Stimulated activated CD4-positive, alpha-beta T cell treated with anti-CD3 and anti-CD28 coated beads, Interleukin-1b, Interleukin-23, amount 100 ng/mL, for 24 hours (primary cell): ENCODE data around the gene MAGEA3.
"Not testable (repeated sequence)": the region's sequence is repeated elsewhere in the genome, so short reads cannot be mapped to it uniquely, and the experiment has no call there.

Experiments
- DNase-seq, 4 experiments: peaks; one replicate each; pipeline ENCODE4 v3.0.0-alpha.2; 2020; ENCODE audit warnings: low read depth in 4 of 4, low spot score in 1 of 4

The MAGEA3 gene

DNA sequence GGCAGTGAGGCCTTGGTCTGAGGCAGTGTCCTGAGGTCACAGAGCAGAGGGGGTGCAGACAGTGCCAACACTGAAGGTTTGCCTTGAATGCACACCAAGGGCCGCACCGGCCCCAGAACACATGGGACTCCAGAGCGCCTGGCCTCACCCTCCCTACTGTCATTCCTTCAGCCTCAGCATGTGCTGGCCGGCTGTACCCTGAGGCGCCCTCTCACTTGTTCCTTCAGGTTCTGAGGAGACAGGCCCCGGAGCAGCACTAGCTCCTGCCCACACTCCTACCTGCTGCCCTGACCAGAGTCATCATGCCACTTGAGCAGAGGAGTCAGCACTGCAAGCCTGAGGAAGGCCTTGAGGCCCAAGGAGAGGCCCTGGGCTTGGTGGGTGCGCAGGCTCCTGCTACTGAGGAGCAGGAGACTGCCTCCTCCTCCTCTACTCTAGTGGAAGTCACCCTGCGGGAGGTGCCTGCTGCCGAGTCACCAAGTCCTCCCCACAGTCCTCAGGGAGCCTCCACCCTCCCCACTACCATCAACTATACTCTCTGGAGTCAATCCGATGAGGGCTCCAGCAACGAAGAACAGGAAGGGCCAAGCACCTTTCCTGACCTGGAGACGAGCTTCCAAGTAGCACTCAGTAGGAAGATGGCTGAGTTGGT is 37.4 kb downstream of the MAGEA3 start:
- DNase-seq, result no peak

DNA sequence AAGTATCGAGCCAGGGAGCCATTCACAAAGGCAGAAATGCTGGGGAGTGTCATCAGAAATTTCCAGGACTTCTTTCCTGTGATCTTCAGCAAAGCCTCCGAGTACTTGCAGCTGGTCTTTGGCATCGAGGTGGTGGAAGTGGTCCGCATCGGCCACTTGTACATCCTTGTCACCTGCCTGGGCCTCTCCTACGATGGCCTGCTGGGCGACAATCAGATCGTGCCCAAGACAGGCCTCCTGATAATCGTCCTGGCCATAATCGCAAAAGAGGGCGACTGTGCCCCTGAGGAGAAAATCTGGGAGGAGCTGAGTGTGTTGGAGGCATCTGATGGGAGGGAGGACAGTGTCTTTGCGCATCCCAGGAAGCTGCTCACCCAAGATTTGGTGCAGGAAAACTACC is 37.9 kb downstream of the MAGEA3 start:
- not testable (repeated sequence) for DNase-seq

DNA sequence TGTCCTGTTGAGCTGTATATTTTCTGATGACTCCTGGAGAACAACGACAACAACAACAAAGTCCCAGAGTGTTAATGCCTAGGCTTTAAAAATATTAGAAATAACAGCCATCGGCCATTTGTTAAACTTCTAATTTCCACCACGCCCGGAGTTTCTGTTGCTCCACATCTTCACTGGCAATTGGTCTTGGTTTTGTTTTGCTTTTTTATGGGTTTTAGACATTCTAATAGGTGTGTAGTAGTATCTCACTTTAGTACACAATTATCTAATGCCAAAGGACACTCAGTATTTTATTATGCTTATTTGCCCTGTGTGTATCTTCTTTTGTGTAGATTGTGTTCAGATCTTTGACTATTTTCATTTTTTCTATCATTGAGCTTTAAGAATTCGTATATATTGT is 40.0 kb downstream of the MAGEA3 start:
- no peak for DNase-seq
